OCI-LY7 (cell line): ENCODE measurements around the gene GAREM1. TPM values are rescaled to one million over a fixed set of nuclear protein-coding genes. Genes with fewer than 3 reads are reported as not detected.

Source experiments
- BruUV-seq: library from RNA; stranded (reverse); fragments of 400-500 nt; replicated peaks from 2 replicates; lab custom pipeline; 2021; lab: Mats Ljungman, UMichigan
- CTCF ChIA-PET: fragments of 300-600 bp; sonication (Branson Sonifier 250); formaldehyde crosslinking; loops from one replicate; lab custom pipeline; 2022; ENCODE audit warnings: antibody characterized with exemption; ENCODE audit not compliant: unreplicated experiment; lab: Charles Lee
- POLR2A ChIA-PET: fragments of 300-600 bp; sonication (Branson Sonifier 250); formaldehyde crosslinking; loops from one replicate; lab custom pipeline; 2022; ENCODE audit warnings: antibody characterized with exemption; lab: Charles Lee
- DNase-seq: peaks from one replicate; pipeline ENCODE4 v3.0.0-alpha.2; 2015; ENCODE audit warnings: low spot score
- H2AFZ ChIP-seq: fragments of 200-600 bp; sonication (generic), shearing (Covaris generic); 2 replicates; pipeline ENCODE4 v1.6.1; 2014; ENCODE audit warnings: mild to moderate bottlenecking, antibody characterized with exemption, low read length, moderate library complexity
- H3K27ac ChIP-seq: fragments of 200-600 bp; sonication (generic); 2 replicates; pipeline ENCODE4 v1.5.1; 2014; ENCODE audit warnings: mixed run types, low read depth, mild to moderate bottlenecking, moderate library complexity, low read length, inconsistent platforms; ENCODE audit not compliant: poor library complexity, severe bottlenecking
- H3K36me3 ChIP-seq: fragments of 200-600 bp; sonication (generic); 2 replicates; pipeline ENCODE4 v1.6.1; 2014; ENCODE audit warnings: mild to moderate bottlenecking, antibody characterized with exemption, low read length, moderate library complexity, mixed read lengths; ENCODE audit not compliant: insufficient read depth
- H3K4me1 ChIP-seq: fragments of 200-600 bp; sonication (generic); 2 replicates; pipeline ENCODE4 v1.5.1; 2014; ENCODE audit warnings: mild to moderate bottlenecking, low read length; ENCODE audit not compliant: insufficient read depth, poor library complexity, severe bottlenecking
- H3K4me2 ChIP-seq: fragments of 200-600 bp; sonication (generic); 2 replicates; pipeline ENCODE4 v1.6.1; 2014; ENCODE audit warnings: mild to moderate bottlenecking, low read length
- H3K4me3 ChIP-seq: fragments of 200-600 bp; sonication (generic); 2 replicates; pipeline ENCODE4 v1.5.1; 2014; ENCODE audit warnings: mild to moderate bottlenecking, low read depth, low read length; ENCODE audit not compliant: poor library complexity, severe bottlenecking
- H3K79me2 ChIP-seq: fragments of 200-600 bp; sonication (generic); 2 replicates; pipeline ENCODE4 v1.6.1; 2016; ENCODE audit warnings: low read depth, mild to moderate bottlenecking, low read length, moderate library complexity, mixed read lengths; ENCODE audit not compliant: insufficient read depth
- H3K9me2 ChIP-seq: fragments of 200-600 bp; sonication (generic); 2 replicates; pipeline ENCODE4 v1.6.1; 2016; ENCODE audit warnings: mild to moderate bottlenecking, low read length, mixed read lengths; ENCODE audit not compliant: insufficient read depth
- H3K9me3 ChIP-seq: fragments of 200-600 bp; sonication (generic); 2 replicates; pipeline ENCODE4 v1.6.1; 2014; ENCODE audit warnings: mild to moderate bottlenecking, mixed run types, low read length, mixed read lengths
- H4K20me1 ChIP-seq: fragments of 200-600 bp; sonication (generic); 2 replicates; pipeline ENCODE4 v1.6.1; 2014; ENCODE audit warnings: mild to moderate bottlenecking, antibody characterized with exemption, low read length, moderate library complexity, mixed read lengths; ENCODE audit not compliant: insufficient read depth
- CTCF ChIP-seq: fragments of 200-600 bp; sonication (generic); conservative IDR thresholded peaks from 2 replicates; pipeline ENCODE4 v1.5.1; 2014; ENCODE audit warnings: mild to moderate bottlenecking, antibody characterized with exemption, low read length, moderate library complexity, mixed read lengths
- EZH2phosphoT487 ChIP-seq: fragments of 200-600 bp; sonication (generic); IDR thresholded peaks from 2 replicates; pipeline ENCODE4 v1.6.1; 2018; ENCODE audit warnings: low read depth, borderline replicate concordance, mild to moderate bottlenecking, mixed run types, antibody characterized with exemption, low read length, moderate library complexity, mixed read lengths
- intact Hi-C: fragments of 100-400 bp; cut with micrococcal nuclease; formaldehyde crosslinking; loops from one replicate; pipeline ENCODE4 v1.10.0; 2022; ENCODE audit not compliant: unreplicated experiment
- total RNA-seq, 2 experiments: library from RNA; depleted of rRNA in 1 of 2; stranded (reverse); fragments of >200 nt in 1 of 2; shearing (Covaris generic) in 1 of 2; gene quantifications; 2 replicates each; pipeline ENCODE4 v1.2.3, GENCODE V29; 2014 to 2022

GAREM1 gene
- total RNA-seq, 2 experiments from 2014 or later: 1.0 to 2.7 TPM

- no peak overlapping the region for H3K4me3 ChIP-seq
- TF ChIP-seq EZH2phosphoT487 (no peak), CTCF (no peak)
- intact Hi-C loops: no loop called here
- ChIA-PET CTCF (no interaction called here), POLR2A (no interaction called here)
- H3K4me1 ChIP-seq: no peaks in the 10 kb centered on the region
- H3K4me2 ChIP-seq: no peak overlapping the region
- no peak overlapping the region for H2AFZ ChIP-seq
- no peaks in the 10 kb centered on the region for H3K79me2 ChIP-seq
- H3K27ac ChIP-seq: no peak overlapping the region
- no peaks in the 10 kb centered on the region for H3K9me3 ChIP-seq
- no peaks in the 10 kb centered on the region for H3K9me2 ChIP-seq
- no peak for DNase-seq
- H4K20me1 ChIP-seq: no peaks in the 10 kb centered on the region
- no peaks in the 10 kb centered on the region for H3K36me3 ChIP-seq
- BruUV-seq: no TSS peak
These were observed 190.4 kb downstream of the GAREM1 start for GRCh38 chr18:32280188-32280783.

- no peak overlapping the region for H2AFZ ChIP-seq
- no peak for DNase-seq
- H4K20me1 ChIP-seq: no peaks in the 10 kb centered on the region
- no peak overlapping the region for H3K4me2 ChIP-seq
- intact Hi-C loops: no loop called here
- no peak for TF ChIP-seq CTCF
- POLR2A ChIA-PET: no interaction called here
- no peaks in the 10 kb centered on the region for H3K36me3 ChIP-seq
- no peaks in the 10 kb centered on the region for H3K79me2 ChIP-seq
- CTCF ChIA-PET: no interaction called here
- H3K4me1 ChIP-seq: no peaks in the 10 kb centered on the region
- H3K9me2 ChIP-seq: no peaks in the 10 kb centered on the region
- H3K9me3 ChIP-seq: no peaks in the 10 kb centered on the region
- no TSS peak for BruUV-seq
- no peak overlapping the region for H3K27ac ChIP-seq
- H3K4me3 ChIP-seq: no peak overlapping the region
These were observed 192.4 kb downstream of the GAREM1 start for GRCh38 chr18:32278177-32278799.

GRCh38 chr18:32277549-32277948, 193.1 kb downstream of the GAREM1 start:
- no peak for TF ChIP-seq EZH2phosphoT487
- TF ChIP-seq CTCF: no peak
- ChIA-PET CTCF (no interaction called here), POLR2A (interaction anchor here (0.6 kb wide), 1 partner anchor 197 kb away, joined by 5 read pairs; no protein-coding TSS in a partner anchor)
- Histone ChIP-seq H2AFZ (no peak overlapping the region), H3K4me2 (no peak overlapping the region), H3K4me3 (no peak overlapping the region), H3K79me2 (no peaks in the 10 kb centered on the region), H3K4me1 (no peaks in the 10 kb centered on the region), H3K36me3 (no peaks in the 10 kb centered on the region), H4K20me1 (no peaks in the 10 kb centered on the region), H3K27ac (no peak overlapping the region), H3K9me2 (no peaks in the 10 kb centered on the region), H3K9me3 (no peaks in the 10 kb centered on the region)
- intact Hi-C loops: no loop called here
- DNase-seq: no peak
- no TSS peak for BruUV-seq
